Common myeloid progenitor, CD34-positive (primary cell): ENCODE data around the gene RBM5.

Source experiments
- CTCF ChIA-PET: fragments of 350-600 bp; sonication (Branson Sonifier 250); formaldehyde crosslinking; loops from one replicate; lab custom pipeline; 2021; ENCODE audit warnings: antibody characterized with exemption; lab: Charles Lee
- POLR2A ChIA-PET: fragments of 350-600 bp; sonication (Branson Sonifier 250); formaldehyde crosslinking; loops from one replicate; lab custom pipeline; 2021; ENCODE audit warnings: antibody characterized with exemption; lab: Charles Lee
- DNase-seq, 3 donors: peaks; one replicate each; pipeline versions ENCODE4 v3.0.0 to v3.0.0-alpha.2; 2013
- H3K27ac ChIP-seq, 2 experiments: 1 replicate in 1 of 2; 2 replicates in 1 of 2; pipeline ENCODE4 v1.7.0; 2013; ENCODE audit warnings: inconsistent platforms in 2 of 2, low read length in 2 of 2, mild to moderate bottlenecking in 2 of 2, low read depth in 1 of 2, moderate library complexity in 1 of 2; ENCODE audit not compliant: severe bottlenecking in 2 of 2, insufficient read depth in 1 of 2, poor library complexity in 1 of 2
- H3K27me3 ChIP-seq, 5 experiments: replicated peaks in 2 of 5; 1 replicate in 3 of 5; 2 replicates in 2 of 5; pipeline versions ENCODE4 v1.6.1 to v1.7.0; 2013; ENCODE audit warnings: low read length in 4 of 5, mild to moderate bottlenecking in 2 of 5, moderate library complexity in 2 of 5, inconsistent platforms in 1 of 5; ENCODE audit not compliant: insufficient read depth in 5 of 5, control insufficient read depth in 4 of 5
- H3K36me3 ChIP-seq, 4 experiments: 1 replicate in 2 of 4; 2 replicates in 2 of 4; pipeline versions ENCODE4 v1.6.1 to v1.7.0; 2013; ENCODE audit warnings: low read length in 3 of 4, control low read depth in 1 of 4, mild to moderate bottlenecking in 1 of 4; ENCODE audit not compliant: control insufficient read depth in 4 of 4, insufficient read depth in 4 of 4
- H3K4me1 ChIP-seq, 4 experiments: 1 replicate in 3 of 4; 2 replicates in 1 of 4; pipeline versions ENCODE4 v1.6.1 to v1.7.1; 2013; ENCODE audit warnings: low read length in 3 of 4, mild to moderate bottlenecking in 3 of 4, control low read depth in 1 of 4, inconsistent platforms in 1 of 4, moderate library complexity in 1 of 4; ENCODE audit not compliant: control insufficient read depth in 4 of 4, insufficient read depth in 4 of 4; ENCODE audit errors: control extremely low read depth in 1 of 4
- H3K4me3 ChIP-seq, 7 experiments: 1 replicate in 4 of 7; 2 replicates in 3 of 7; pipeline versions ENCODE4 v1.5.1 to v1.7.0; 2013; ENCODE audit warnings: mild to moderate bottlenecking in 7 of 7, low read length in 6 of 7, moderate library complexity in 6 of 7, inconsistent platforms in 2 of 7, low read depth in 2 of 7, control low read depth in 1 of 7; ENCODE audit not compliant: insufficient read depth in 4 of 7, control insufficient read depth in 1 of 7; ENCODE audit errors: extremely low read depth in 1 of 7
- H3K9me3 ChIP-seq, 5 experiments: 1 replicate in 4 of 5; 2 replicates in 1 of 5; pipeline versions ENCODE4 v1.6.1 to v1.7.1; 2013; ENCODE audit warnings: low read length in 4 of 5, mild to moderate bottlenecking in 2 of 5, inconsistent platforms in 1 of 5, low read depth in 1 of 5, moderate library complexity in 1 of 5; ENCODE audit not compliant: control insufficient read depth in 4 of 5, insufficient read depth in 2 of 5; ENCODE audit errors: control extremely low read depth in 1 of 5
- WGBS: methylation state at CpG from one replicate; pipeline ENCODE4 v1.1.5; 2013; ENCODE audit not compliant: insufficient coverage; 5-methylcytosine and 5-hydroxymethylcytosine counted together

RBM5 gene

GRCh38 chr3:50151728-50152127, 63.0 kb downstream of the RBM5 start:
- Histone ChIP-seq H3K9me3 (no peaks in the 10 kb centered on the region), H3K27ac (no peak overlapping the region), H3K27me3 (peaks cover 0 to 33% (median 24%) of the 10 kb centered on the region in 5 experiments), H3K36me3 (no peaks in the 10 kb centered on the region), H3K4me3 (no peak overlapping the region), H3K4me1 (peaks cover 0 to 18% (median 13%) of the 10 kb centered on the region in 4 experiments)
- no peak for DNase-seq
- 97% methylated on average over 4 of the region's 5 CpGs for WGBS
- POLR2A ChIA-PET: no interaction called here
- CTCF ChIA-PET: interaction anchor here (1.4 to 4.8 kb wide), 6 partner anchors 15 to 37 kb away, joined by 3 to 32 read pairs (median 9); no protein-coding TSS in a partner anchor

- Histone ChIP-seq H3K27ac (no peak overlapping the region), H3K36me3 (no peaks in the 10 kb centered on the region), H3K4me3 (peak overlapping the region in 6 of 7 experiments; percentile 50 to 76 (median 59)), H3K9me3 (no peaks in the 10 kb centered on the region), H3K27me3 (peaks cover 0 to 45% (median 24%) of the 10 kb centered on the region in 5 experiments), H3K4me1 (peaks cover 0 to 29% (median 22%) of the 10 kb centered on the region in 4 experiments)
- WGBS: 45% methylated on average over 9 of the region's 9 CpGs
- ChIA-PET POLR2A (interaction anchor here (0.9 kb wide), 2 partner anchors 24 to 34 kb away, joined by 3 read pairs; no protein-coding TSS in a partner anchor), CTCF (interaction anchor here (0.6 to 4.8 kb wide), 16 partner anchors 9 to 166 kb away, joined by 3 to 32 read pairs (median 4); no protein-coding TSS in a partner anchor)
- DNase-seq: no peak
Measured at GRCh38 chr3:50153782-50154475, 65.2 kb downstream of the RBM5 start.

DNA sequence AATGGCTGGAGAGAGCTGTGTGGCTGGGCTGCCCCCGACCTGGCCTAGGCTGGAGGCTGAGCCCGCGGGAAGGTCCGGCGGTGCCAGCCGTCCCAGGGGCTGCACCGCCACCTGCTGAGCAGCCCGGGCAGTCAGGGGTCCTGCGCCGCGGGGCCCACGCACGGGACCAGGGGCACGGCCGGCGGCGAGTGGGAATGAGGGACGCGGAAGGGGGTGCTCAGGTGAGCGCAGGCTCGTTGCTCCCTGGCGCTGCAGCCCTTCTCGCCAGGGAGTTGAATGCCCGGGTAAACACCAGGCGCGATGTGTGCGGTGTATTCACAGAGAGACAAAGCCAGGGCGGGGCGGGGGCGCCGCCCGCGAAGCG, 65.7 kb downstream of the RBM5 start:
- Histone ChIP-seq H3K4me3 (peak overlapping the region; percentile 24 to 76 (median 59)), H3K9me3 (no peaks in the 10 kb centered on the region), H3K36me3 (no peaks in the 10 kb centered on the region), H3K27me3 (peaks cover 0 to 45% (median 24%) of the 10 kb centered on the region in 5 experiments), H3K4me1 (peaks cover 0 to 29% (median 22%) of the 10 kb centered on the region in 4 experiments), H3K27ac (no peak overlapping the region)
- POLR2A ChIA-PET: no interaction called here
- WGBS: 2% methylated on average over 14 of the region's 34 CpGs
- CTCF ChIA-PET: interaction anchor here (0.6 to 4.8 kb wide), 11 partner anchors 9 to 166 kb away, joined by 3 to 32 read pairs (median 4); no protein-coding TSS in a partner anchor
- no peak for DNase-seq

DNA sequence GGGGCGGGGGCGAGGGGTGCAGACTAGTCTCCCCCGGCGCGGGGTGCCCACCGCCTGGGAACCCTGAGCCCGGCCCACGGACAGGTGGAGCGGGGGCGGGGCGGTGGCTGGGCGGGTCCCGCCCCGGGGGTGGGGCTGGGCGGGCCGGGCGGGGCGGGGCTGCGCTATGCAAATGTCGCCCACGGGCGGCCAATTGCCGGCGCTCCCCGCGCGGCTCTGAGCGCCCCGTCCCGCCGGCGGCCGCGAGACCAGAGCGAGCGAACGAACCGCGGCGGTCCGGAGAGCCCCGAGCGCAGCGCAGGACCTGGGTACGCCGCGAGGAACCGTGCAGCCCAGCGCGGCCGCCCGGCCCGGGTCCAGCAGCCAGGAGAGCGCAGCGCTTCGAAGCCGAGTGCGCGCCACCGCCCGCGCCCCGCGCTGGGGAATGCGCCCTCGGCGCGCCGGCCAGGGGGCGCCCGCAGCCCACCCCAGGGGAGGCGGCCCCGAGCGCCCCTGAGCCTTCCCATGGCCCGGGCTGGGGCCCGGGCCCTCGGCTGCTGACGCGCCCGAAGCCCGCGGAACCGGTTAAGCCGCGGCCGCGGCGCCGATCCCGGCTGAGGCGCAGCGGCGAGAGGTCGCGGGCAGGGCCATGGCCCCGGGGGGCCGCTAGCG, 66.2 kb downstream of the RBM5 start, which contains the start of gene SEMA3F:
Gene SEMA3F, plus strand, starts transcription at position 485 of the 651 bp plus-strand sequence. CDS start 4,299 bp downstream, outside the sequence.
- Histone ChIP-seq H3K4me3 (peak within 1 kb of the TSS; percentile 24 to 76 (median 61)), H3K36me3 (no peaks in the 10 kb centered on the region), H3K4me1 (peaks cover 0 to 29% (median 22%) of the 10 kb centered on the region in 4 experiments), H3K9me3 (no peaks in the 10 kb centered on the region), H3K27me3 (peaks cover 0 to 45% (median 24%) of the 10 kb centered on the region in 5 experiments), H3K27ac (no peak within 1 kb of the TSS)
- WGBS: 0% methylated on average over 83 of the region's 98 CpGs
- POLR2A ChIA-PET: interaction anchor here (1.0 kb wide), 1 partner anchor 52 kb away, joined by 3 read pairs; no protein-coding TSS in a partner anchor
- CTCF ChIA-PET: interaction anchor here (0.9 to 2.3 kb wide), 4 partner anchors 30 to 46 kb away, joined by 3 to 7 read pairs (median 5); no protein-coding TSS in a partner anchor
- DNase-seq: peak; percentile 61 to 81 (median 78)

DNA sequence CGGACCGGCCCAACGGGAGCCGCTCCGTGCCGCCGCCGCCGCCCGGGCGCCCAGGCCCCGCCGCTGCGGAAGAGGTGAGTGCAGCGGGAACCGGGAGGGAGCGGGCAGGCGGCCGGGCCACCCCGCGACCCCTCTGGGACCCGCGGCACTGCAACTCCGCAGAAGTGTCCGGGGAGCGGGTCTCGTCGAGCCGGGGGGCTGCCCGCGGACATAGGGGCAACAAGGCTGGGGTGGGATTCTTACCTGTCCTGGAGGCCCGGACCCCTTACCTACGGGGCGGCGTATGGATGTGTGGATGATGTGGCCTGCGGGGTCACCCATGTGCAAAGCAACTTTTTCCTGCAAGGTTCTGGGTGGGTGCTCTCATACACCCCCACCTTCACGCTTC, 66.8 kb downstream of the RBM5 start:
- Histone ChIP-seq H3K9me3 (no peaks in the 10 kb centered on the region), H3K4me1 (peaks cover 0 to 29% (median 22%) of the 10 kb centered on the region in 4 experiments), H3K27ac (no peak overlapping the region), H3K27me3 (peaks cover 0 to 45% (median 24%) of the 10 kb centered on the region in 5 experiments), H3K4me3 (peak overlapping the region in 5 of 7 experiments; percentile 8 to 76 (median 61)), H3K36me3 (no peaks in the 10 kb centered on the region)
- DNase-seq: no peak
- CTCF ChIA-PET: interaction anchor here (0.8 to 1.8 kb wide), 7 partner anchors 17 to 65 kb away, joined by 3 to 9 read pairs (median 5); no protein-coding TSS in a partner anchor
- POLR2A ChIA-PET: interaction anchor here (1.0 kb wide), 1 partner anchor 52 kb away, joined by 3 read pairs; no protein-coding TSS in a partner anchor
- WGBS: 6% methylated on average over 18 of the region's 37 CpGs

DNA sequence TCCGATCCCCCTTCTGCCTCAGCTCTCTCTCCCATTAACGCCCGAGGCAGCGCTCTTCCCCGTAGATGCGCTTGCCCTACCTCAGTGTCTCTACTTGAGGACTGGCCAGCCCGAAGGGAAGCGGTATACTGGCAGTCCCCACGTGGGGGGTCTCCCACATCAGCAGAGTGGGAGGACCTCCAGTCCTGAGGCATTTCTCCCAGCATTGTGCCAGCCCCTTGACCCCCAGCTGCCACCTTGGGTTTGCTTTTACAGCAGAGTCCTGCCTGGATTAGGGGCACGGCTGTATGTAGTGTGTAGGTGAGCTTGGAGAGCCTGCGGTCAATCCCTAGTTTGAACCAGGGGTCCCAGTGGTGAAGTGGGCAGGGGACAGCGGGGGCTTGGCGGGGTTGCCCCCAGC, 67.2 kb downstream of the RBM5 start:
- Histone ChIP-seq H3K27me3 (peaks cover 0 to 45% (median 24%) of the 10 kb centered on the region in 5 experiments), H3K36me3 (no peaks in the 10 kb centered on the region), H3K27ac (no peak overlapping the region), H3K4me1 (peaks cover 0 to 29% (median 22%) of the 10 kb centered on the region in 4 experiments), H3K4me3 (peak overlapping the region in 3 of 7 experiments; percentile 8 to 76 (median 67)), H3K9me3 (no peaks in the 10 kb centered on the region)
- ChIA-PET CTCF (interaction anchor here (0.7 to 1.8 kb wide), 11 partner anchors 12 to 66 kb away, joined by 3 to 9 read pairs (median 4); no protein-coding TSS in a partner anchor), POLR2A (interaction anchor here (1.0 kb wide), 1 partner anchor 52 kb away, joined by 3 read pairs; no protein-coding TSS in a partner anchor)
- no peak for DNase-seq
- 37% methylated on average over 11 of the region's 13 CpGs for WGBS
